AG09309 (cell line): ENCODE data around the gene ANKRD13D.

Experiments
- DNase-seq: peaks from one replicate; pipeline ENCODE4 v3.0.0-alpha.2; 2010; ENCODE audit warnings: low read depth
- H3K4me3 ChIP-seq: 2 replicates; pipeline ENCODE4 v1.5.1; 2011; ENCODE audit warnings: mild to moderate bottlenecking, low read depth, low read length, moderate library complexity; ENCODE audit not compliant: control insufficient read depth
- TF ChIP-seq, protein P1 (sequence below): IDR thresholded peaks from 2 replicates; pipeline ENCODE4 v1.5.1; 2011; ENCODE audit warnings: mild to moderate bottlenecking, low read depth, low read length, inconsistent platforms; ENCODE audit not compliant: insufficient read depth, control insufficient read depth; ENCODE audit errors: missing control alignments

The ANKRD13D gene

DNA sequence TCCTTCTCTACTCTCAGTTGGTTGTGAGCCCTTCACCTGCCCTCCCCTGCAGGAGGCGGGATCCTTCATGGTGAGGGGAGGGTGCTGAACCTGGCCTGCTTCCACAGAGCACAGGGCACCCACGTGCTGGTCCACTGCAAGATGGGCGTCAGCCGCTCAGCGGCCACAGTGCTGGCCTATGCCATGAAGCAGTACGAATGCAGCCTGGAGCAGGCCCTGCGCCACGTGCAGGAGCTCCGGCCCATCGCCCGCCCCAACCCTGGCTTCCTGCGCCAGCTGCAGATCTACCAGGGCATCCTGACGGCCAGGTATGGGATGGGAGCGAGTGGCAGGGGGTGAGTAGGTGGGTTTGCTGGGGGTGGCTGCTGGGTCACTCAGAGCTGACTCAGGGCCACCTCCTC lies 20.6 kb downstream of the ANKRD13D start:
- DNase-seq = no peak
- no peak overlapping the region for H3K4me3 ChIP-seq

DNA sequence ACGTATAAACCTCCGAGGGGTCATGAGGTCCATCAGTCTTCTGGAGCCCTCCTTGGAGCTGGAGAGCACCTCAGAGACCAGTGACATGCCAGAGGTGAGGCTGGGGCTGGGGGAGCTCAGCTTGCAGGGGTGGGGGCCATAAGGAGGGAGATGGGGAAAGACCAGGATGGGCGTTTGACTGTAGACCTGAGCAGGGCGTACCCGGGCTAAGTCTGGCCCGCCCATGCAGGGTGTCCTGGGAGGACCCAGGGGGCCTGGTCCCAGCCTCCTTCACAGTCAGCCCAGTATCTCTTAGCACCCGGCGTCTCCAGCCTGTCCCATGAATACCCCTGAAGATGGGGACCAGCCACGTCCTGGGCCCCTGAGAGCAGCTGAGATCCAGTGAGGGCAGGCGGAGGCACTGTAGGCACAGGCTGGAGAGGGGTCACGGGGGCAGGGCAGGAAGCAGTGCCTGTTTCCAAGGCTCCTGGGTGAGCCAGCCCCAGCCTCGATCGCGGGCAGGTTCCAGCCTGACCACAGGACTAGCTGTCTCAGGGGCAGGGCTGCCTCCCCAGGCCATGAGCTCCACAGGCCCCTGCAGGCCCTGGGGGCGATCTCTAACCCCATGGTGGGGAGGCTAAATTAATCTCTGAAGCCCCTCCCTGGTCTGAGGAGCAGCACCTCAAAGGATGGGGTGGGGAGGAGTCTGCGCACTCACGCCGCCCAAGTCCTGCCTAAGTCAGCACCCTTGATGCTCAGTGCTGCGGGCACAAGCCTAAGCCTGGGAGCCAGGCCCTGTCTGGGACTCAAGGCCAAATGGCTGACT lies 21.3 kb downstream of the ANKRD13D start:
- no peak for DNase-seq
- no peak overlapping the region for H3K4me3 ChIP-seq
- TF ChIP-seq, protein P1, sequence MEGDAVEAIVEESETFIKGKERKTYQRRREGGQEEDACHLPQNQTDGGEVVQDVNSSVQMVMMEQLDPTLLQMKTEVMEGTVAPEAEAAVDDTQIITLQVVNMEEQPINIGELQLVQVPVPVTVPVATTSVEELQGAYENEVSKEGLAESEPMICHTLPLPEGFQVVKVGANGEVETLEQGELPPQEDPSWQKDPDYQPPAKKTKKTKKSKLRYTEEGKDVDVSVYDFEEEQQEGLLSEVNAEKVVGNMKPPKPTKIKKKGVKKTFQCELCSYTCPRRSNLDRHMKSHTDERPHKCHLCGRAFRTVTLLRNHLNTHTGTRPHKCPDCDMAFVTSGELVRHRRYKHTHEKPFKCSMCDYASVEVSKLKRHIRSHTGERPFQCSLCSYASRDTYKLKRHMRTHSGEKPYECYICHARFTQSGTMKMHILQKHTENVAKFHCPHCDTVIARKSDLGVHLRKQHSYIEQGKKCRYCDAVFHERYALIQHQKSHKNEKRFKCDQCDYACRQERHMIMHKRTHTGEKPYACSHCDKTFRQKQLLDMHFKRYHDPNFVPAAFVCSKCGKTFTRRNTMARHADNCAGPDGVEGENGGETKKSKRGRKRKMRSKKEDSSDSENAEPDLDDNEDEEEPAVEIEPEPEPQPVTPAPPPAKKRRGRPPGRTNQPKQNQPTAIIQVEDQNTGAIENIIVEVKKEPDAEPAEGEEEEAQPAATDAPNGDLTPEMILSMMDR = no peak

More for the DNA sequence above, 20.6 kb downstream of the ANKRD13D start:
- TF ChIP-seq, protein P1 = no peak

DNA sequence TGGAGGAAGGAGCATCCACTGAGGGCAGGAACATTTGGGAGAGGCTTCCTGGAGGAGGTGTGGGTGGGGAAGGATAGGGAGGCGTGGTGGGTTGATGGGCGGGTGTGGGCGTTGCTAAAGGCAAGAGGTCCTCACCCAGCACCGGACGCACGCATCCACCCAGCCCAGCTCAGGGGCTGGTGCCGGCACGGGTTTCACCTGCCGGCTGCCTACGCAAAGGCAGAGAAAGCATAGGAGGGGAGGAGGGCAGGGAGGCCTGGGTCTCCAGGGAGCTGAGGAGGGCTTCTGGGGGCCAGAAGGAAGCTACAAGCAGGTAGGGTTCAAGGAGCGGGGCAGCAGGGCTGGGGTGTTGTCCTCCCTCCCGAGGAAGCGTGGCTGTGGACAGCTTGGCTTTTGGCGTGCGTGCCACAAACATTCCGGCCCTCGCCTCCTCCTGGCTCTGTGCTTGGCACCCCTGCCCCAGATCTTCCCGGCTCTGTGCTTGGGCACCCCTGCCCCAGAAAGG lies 22.0 kb downstream of the ANKRD13D start:
- TF ChIP-seq, protein P1 = no peak
- no peak overlapping the region for H3K4me3 ChIP-seq
- no peak for DNase-seq

DNA sequence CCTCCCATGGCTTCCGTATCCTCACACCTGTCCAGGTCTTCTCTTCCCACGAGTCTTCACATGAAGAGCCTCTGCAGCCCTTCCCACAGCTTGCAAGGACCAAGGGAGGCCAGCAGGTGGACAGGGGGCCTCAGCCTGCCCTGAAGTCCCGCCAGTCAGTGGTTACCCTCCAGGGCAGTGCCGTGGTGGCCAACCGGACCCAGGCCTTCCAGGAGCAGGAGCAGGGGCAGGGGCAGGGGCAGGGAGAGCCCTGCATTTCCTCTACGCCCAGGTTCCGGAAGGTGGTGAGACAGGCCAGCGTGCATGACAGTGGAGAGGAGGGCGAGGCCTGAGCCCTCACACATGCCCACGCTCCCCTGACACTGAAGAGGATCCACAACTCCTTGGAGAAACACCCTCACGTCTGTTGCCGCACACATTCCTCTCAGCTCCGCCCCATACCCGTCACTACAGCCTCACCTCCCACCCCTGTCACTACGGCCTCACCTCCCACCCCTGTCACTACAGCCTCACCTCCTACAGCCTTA lies 22.5 kb downstream of the ANKRD13D start:
- DNase-seq = no peak
- H3K4me3 ChIP-seq = no peak overlapping the region
- TF ChIP-seq, protein P1 = no peak

DNA sequence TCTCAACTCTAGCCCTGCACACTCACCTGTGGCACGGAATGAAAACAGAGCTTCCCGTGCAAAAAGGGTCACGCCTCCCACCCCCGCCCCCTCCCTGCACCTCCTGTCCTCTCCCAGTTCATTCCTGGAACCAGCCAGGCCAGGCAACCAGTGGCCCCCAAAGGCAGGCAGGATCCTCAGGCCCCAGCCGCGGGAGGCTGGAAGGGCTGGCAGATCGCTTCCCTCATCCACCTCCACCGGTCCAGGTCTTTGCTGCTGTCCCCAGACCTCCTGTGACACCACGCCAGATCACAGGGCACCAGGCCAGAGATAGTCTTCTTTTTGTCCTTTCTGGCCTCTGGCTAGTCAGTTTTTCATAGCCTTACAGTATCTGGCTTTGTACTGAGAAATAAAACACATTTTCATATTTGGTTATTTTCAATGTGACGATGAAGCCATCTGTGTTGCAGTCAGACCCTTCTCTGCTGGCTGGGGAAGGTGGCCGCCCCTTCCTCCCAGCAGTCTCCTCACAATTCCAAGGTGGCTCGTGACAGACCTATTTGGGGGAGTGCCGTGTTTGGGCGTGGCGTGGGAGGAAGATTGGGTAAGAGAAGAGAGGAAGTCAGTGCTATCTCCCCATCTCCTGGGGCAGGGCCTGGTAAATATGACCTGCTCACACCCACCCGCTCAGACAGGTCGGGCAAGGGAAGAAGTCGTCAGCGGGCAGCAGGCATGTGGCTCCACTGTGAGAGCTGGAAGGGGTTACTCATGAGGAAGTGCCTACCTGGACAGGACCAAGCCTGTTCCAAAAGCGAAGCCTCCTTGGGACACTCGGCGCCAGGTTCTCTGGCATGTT lies 23.3 kb downstream of the ANKRD13D start:
- H3K4me3 ChIP-seq = no peak overlapping the region
- DNase-seq = no peak
- TF ChIP-seq, protein P1 = no peak

DNA sequence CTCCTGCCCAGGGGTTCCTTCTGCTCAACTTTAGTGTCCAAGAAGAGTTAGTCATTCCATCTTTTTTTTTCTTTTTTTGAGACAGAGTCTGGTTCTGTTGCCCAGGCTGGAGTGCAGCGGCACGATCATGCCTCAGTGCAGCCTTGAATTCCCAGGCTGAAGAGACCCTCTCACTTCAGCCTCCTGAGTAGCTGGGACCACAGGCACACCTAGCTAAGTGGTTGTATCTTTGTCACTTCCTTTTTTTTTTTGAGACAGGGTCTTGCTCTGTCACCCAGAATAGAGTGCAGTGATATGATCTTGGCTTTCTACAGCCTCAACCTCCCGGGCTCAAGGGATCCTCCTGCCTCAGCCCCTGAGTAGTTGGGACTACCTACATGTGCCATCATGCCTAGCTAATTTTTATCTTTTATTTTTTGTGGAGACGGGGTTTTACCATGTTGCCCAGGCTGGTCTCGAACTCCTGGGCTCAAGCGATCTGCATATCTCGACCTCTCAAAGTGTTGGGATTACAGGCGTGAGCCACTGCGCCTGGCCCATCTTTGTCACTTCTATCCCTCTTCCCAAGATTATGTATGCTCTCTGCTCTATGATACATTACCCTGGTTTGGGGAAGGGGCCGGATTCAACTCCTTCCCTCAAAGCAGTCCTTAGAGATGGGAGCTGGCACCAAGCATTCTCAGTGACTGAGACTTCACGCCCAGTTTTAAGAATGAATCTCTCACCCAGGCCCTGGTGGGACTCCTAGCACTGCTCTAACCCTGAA lies 24.2 kb downstream of the ANKRD13D start:
- no peak for DNase-seq
- TF ChIP-seq, protein P1 = no peak
- H3K4me3 ChIP-seq = no peak overlapping the region
